ENCODE results near the gene CES2. TPM values are rescaled to one million over a fixed set of nuclear protein-coding genes. Genes with fewer than 3 reads are reported as not detected.
A peak's percentile ranks its signal among the peaks of the same experiment; 100 is the strongest.

CES2 gene
- total RNA-seq, 1 donor from 2014 or later = 78.2 TPM

DNA sequence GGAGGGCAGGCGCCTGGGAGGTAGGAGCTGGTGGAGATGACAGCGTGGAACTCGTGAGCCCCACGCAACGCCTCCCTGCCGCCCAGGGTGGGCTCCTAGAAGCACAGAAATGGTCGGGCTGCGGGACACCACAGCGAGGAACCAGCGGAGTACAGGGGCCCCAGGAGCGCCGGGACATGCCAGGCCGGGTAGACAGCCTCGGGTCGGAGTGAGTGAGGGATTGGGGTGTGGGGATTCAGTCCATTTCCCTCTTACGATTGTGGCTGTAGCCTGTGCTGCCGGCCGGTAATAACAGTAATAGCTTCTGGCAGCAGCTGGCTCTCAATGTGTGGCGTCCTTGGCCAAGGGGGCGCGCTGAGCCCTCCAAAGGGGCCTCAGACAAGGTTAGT lies 13.5 kb downstream of the CES2 start:
- H3K4me3 ChIP-seq (ENCODE audit: low read depth, low read length) = peak overlapping the region; percentile 51
- H3K27me3 ChIP-seq (ENCODE audit: control insufficient read depth, insufficient read depth, low read length) = no peaks in the 10 kb centered on the region
- DNase-seq (ENCODE audit: low read depth) (no peak), FAIRE-seq (no peak)
- TF ChIP-seq CTCF (IDR thresholded peaks at IDR 0.05; ENCODE audit: insufficient read depth, low read length, severe bottlenecking) = no peak
- H3K36me3 ChIP-seq (ENCODE audit: control insufficient read depth, insufficient read depth, low read length) = no peaks in the 10 kb centered on the region

DNA sequence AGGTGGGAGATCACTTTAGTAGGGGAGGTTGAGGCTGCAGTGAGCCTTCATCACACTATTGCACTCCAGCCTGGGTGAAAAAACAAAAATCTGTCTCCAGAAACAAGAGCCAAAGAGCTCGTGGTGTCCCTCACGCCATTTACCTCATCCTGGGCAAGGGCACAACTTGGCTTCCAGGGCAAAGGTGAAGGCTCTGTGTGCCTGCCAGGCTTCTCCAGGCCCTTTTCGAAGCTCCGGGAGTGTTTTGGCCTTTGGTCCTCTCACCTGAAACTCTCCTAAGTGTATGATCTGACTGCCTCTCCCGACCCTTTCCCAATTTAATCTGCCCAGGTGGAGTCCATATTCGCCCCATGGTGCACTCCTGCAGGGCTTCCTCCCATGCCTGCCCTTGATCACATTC lies 14.2 kb downstream of the CES2 start:
- no peak for TF ChIP-seq CTCF (IDR thresholded peaks at IDR 0.05; ENCODE audit: insufficient read depth, low read length, severe bottlenecking)
- H3K27me3 ChIP-seq (ENCODE audit: control insufficient read depth, insufficient read depth, low read length) = no peaks in the 10 kb centered on the region
- DNase-seq (ENCODE audit: low read depth) = no peak
- no peaks in the 10 kb centered on the region for H3K36me3 ChIP-seq (ENCODE audit: control insufficient read depth, insufficient read depth, low read length)
- FAIRE-seq = no peak
- no peak overlapping the region for H3K4me3 ChIP-seq (ENCODE audit: low read depth, low read length)

GRCh38 chr16:66950437-66950836 lies 15.1 kb downstream of the CES2 start:
- TF ChIP-seq CTCF (IDR thresholded peaks at IDR 0.05; ENCODE audit: insufficient read depth, low read length, severe bottlenecking) = no peak
- DNase-seq (ENCODE audit: low read depth) = no peak
- no peaks in the 10 kb centered on the region for H3K36me3 ChIP-seq (ENCODE audit: control insufficient read depth, insufficient read depth, low read length)
- H3K4me3 ChIP-seq (ENCODE audit: low read depth, low read length) = no peak overlapping the region
- FAIRE-seq = no peak
- H3K27me3 ChIP-seq (ENCODE audit: control insufficient read depth, insufficient read depth, low read length) = no peaks in the 10 kb centered on the region

DNA sequence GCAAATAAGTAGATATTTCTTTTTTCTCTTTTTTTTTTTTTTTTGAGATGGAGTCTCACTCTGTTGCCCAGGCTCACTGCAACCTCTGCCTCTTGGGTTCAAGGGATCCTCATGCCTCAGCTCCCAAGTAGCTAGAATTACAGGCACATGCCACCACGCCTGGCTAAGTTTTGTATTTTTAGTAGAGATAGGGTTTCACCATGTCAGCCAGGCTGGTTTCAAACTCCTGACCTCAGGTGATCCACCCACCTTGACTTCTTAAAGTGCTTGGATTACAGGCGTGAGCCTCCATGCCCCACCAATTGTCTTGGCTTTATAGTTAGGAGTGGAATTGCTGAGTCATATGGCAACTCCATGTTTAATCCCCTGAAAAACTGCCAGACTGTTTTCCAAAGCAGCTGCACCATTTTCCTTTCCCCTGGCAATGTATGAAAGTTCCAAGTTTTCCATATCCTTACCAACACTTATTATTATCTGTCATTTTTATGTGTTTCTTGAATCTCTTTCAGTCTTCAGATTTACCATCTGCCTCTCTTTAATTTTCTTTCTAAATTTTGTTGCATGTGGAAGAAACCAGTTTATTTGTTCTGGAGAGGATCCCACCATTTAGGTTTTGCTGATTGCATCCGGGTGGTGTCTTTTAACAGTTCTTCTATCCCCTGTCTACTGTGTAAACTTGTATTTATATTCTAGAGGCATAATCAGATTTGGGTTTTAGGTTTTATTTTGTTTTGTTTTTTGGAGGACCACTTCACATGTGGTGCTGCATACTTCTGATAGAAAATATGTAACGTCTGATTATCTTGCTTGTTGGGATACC lies 15.9 kb downstream of the CES2 start:
- Histone ChIP-seq H3K27me3 (ENCODE audit: control insufficient read depth, insufficient read depth, low read length) (no peaks in the 10 kb centered on the region), H3K4me3 (ENCODE audit: low read depth, low read length) (no peak overlapping the region), H3K36me3 (ENCODE audit: control insufficient read depth, insufficient read depth, low read length) (no peaks in the 10 kb centered on the region)
- DNase-seq (ENCODE audit: low read depth) (peak; percentile 25), FAIRE-seq (no peak)
- no peak for TF ChIP-seq CTCF (IDR thresholded peaks at IDR 0.05; ENCODE audit: insufficient read depth, low read length, severe bottlenecking)

- no peaks in the 10 kb centered on the region for H3K27me3 ChIP-seq (ENCODE audit: control insufficient read depth, insufficient read depth, low read length)
- no peak for FAIRE-seq
- TF ChIP-seq CTCF (IDR thresholded peaks at IDR 0.05; ENCODE audit: insufficient read depth, low read length, severe bottlenecking) = no peak
- DNase-seq (ENCODE audit: low read depth) = no peak
- no peak overlapping the region for H3K4me3 ChIP-seq (ENCODE audit: low read depth, low read length)
- H3K36me3 ChIP-seq (ENCODE audit: control insufficient read depth, insufficient read depth, low read length) = no peaks in the 10 kb centered on the region
Observed at GRCh38 chr16:66952430-66953110, 17.3 kb downstream of the CES2 start.

All from bronchial epithelial cell (primary cell).